Measurements from ENCODE around the gene GOLGA6A.

GOLGA6A gene

DNA sequence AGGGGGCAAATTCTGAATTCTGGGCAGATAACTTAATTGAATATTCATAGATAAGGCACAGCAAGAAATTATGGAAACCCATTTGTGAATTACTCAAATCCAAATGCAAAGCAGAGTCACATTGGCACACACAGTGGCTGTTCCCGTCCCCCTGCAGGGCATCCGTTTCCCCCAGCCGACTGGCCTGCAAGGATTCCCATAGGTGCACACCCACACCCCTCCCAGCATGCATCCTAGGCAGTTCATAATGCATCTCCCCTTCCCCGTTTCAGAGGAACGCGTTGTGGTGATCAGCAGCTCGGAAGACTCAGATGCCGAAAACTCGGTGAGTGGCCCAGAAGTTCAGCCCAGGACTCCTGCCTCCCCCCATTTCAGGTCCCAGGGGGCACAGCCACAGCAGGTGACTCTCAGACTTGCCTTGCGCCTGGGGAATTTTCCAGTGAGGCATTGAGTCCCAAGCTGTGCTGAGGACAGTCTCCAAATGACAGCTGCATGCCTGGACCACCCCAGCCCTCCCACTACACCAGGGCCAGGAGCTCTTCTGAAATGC, 48.1 kb downstream of the GOLGA6A start:
- Histone ChIP-seq H3K9me3 (ENCODE audit: control insufficient read depth in 2 of 2, low read length in 2 of 2) (no peaks in the 10 kb centered on the region), H3K4me3 (ENCODE audit: low read length in 2 of 2) (no peak overlapping the region), H3K4me1 (ENCODE audit: control insufficient read depth, insufficient read depth, low read length) (peaks cover 29% of the 10 kb centered on the region), H3K27ac (ENCODE audit: low read length) (no peak overlapping the region), H3K36me3 (ENCODE audit: control insufficient read depth in 2 of 2, insufficient read depth in 2 of 2, low read length in 2 of 2) (peaks cover 35 to 36% of the 10 kb centered on the region in 2 donors), H3K9ac (ENCODE audit: low read length in 2 of 2) (no peak overlapping the region), H3K27me3 (ENCODE audit: control insufficient read depth in 1 of 2, insufficient read depth in 2 of 2, low read length in 2 of 2) (no peaks in the 10 kb centered on the region)

DNA sequence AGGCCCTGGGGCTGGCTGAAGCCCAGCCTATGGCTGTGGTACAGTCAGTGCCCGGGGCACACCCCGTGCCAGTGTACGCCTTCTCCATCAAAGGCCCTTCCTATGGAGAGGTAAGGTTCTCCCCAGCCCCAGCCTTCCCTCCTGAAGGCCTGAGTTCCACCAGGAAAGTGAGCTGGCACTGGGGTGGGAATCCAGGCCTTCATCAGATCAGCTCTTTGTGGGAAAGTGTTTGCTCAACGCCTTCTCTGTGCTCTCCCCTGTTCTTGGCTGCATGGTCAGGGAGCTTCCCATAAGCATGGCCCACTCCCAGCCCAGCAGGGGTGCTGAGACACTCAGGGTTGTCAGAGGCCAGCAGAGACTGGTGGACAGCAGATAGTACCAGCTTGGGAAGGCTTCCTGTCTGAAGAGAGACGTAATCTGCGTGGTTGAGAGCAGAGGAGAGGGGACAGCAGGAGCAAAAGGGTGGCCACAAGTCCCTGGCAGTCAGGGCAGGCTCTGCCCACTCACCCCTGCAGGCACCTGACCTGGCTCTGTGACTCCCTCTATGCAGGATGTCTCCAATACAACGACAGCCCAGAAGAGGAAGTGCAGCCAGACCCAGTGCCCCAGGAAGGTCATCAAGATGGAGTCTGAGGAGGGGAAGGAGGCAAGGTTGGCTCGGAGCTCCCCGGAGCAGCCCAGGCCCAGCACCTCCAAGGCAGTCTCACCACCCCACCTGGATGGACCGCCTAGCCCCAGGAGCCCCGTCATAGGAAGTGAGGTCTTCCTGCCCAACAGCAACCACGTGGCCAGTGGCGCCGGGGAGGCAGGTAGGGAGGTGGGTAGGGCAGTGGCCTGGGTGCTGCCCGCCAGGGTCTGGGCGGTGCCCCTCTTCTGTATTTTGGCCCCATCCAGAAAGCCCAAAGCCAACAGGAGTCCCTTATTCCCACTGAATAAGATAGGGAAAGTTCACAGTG, 49.5 kb downstream of the GOLGA6A start:
- Histone ChIP-seq H3K4me1 (ENCODE audit: control insufficient read depth, insufficient read depth, low read length) (peaks cover 24% of the 10 kb centered on the region), H3K27ac (ENCODE audit: low read length) (no peak overlapping the region), H3K9me3 (ENCODE audit: control insufficient read depth in 2 of 2, low read length in 2 of 2) (no peaks in the 10 kb centered on the region), H3K27me3 (ENCODE audit: control insufficient read depth in 1 of 2, insufficient read depth in 2 of 2, low read length in 2 of 2) (no peaks in the 10 kb centered on the region), H3K36me3 (ENCODE audit: control insufficient read depth in 2 of 2, insufficient read depth in 2 of 2, low read length in 2 of 2) (peaks cover 35 to 36% of the 10 kb centered on the region in 2 donors), H3K9ac (ENCODE audit: low read length in 2 of 2) (no peak overlapping the region), H3K4me3 (ENCODE audit: low read length in 2 of 2) (no peak overlapping the region)

GRCh38 chr15:74032046-74032445, 50.3 kb downstream of the GOLGA6A start:
- H3K4me1 ChIP-seq (ENCODE audit: control insufficient read depth, insufficient read depth, low read length): peaks cover 28% of the 10 kb centered on the region
- peaks cover 35 to 37% of the 10 kb centered on the region in 2 donors for H3K36me3 ChIP-seq (ENCODE audit: control insufficient read depth in 2 of 2, insufficient read depth in 2 of 2, low read length in 2 of 2)
- no peaks in the 10 kb centered on the region for H3K27me3 ChIP-seq (ENCODE audit: control insufficient read depth in 1 of 2, insufficient read depth in 2 of 2, low read length in 2 of 2)
- H3K9ac ChIP-seq (ENCODE audit: low read length in 2 of 2): peak overlapping the region in 1 of 2 donors; percentile 10
- no peaks in the 10 kb centered on the region for H3K9me3 ChIP-seq (ENCODE audit: control insufficient read depth in 2 of 2, low read length in 2 of 2)
- no peak overlapping the region for H3K27ac ChIP-seq (ENCODE audit: low read length)
- no peak overlapping the region for H3K4me3 ChIP-seq (ENCODE audit: low read length in 2 of 2)

DNA sequence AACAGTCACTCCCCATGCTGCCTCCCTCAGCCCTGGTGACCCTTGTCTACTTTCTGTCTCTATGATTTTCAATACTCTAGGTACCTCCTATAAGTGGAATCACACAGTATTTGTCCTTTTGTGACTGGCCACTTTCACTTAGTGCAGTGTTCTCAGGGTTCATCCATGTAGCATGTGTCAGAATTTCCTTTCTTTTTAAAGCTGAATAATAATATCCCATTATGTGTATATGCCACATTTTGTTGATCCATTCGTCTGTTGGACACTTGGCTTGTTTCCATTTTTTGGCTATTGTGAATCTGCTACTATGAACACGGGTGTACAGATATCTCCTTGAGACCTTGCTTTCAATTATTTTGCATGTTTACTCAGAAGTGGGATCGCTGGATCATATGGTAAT, 53.7 kb downstream of the GOLGA6A start:
- Histone ChIP-seq H3K9me3 (ENCODE audit: control insufficient read depth in 2 of 2, low read length in 2 of 2) (no peaks in the 10 kb centered on the region), H3K9ac (ENCODE audit: low read length in 2 of 2) (no peak overlapping the region), H3K4me1 (ENCODE audit: control insufficient read depth, insufficient read depth, low read length) (peaks cover 39% of the 10 kb centered on the region), H3K27ac (ENCODE audit: low read length) (peak overlapping the region; percentile 25), H3K27me3 (ENCODE audit: control insufficient read depth in 1 of 2, insufficient read depth in 2 of 2, low read length in 2 of 2) (no peaks in the 10 kb centered on the region), H3K4me3 (ENCODE audit: low read length in 2 of 2) (no peak overlapping the region), H3K36me3 (ENCODE audit: control insufficient read depth in 2 of 2, insufficient read depth in 2 of 2, low read length in 2 of 2) (peaks cover 14 to 27% of the 10 kb centered on the region in 2 donors)

DNA sequence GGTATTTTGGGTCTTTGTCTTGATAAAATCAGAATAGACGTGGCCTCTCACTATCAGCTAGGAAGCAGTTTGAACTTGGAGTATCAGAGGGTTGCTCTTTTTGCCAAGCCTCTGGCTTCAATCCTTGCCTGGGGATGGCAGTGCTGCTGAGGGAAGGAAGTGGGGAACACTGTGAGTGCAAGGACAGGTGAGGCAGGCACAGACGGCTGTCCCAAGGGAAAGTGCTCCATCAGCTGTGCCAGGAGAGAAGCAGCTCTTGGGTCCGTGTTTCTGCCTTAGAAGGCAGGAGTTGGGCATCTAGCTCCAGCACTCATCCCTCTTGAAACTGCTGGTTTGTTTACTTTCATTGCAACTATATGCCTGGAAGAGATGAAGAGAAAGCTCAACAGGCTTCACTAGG, 54.7 kb downstream of the GOLGA6A start:
- H3K27ac ChIP-seq (ENCODE audit: low read length): peak overlapping the region; percentile 83
- peaks cover 15 to 23% of the 10 kb centered on the region in 2 donors for H3K36me3 ChIP-seq (ENCODE audit: control insufficient read depth in 2 of 2, insufficient read depth in 2 of 2, low read length in 2 of 2)
- no peaks in the 10 kb centered on the region for H3K9me3 ChIP-seq (ENCODE audit: control insufficient read depth in 2 of 2, low read length in 2 of 2)
- H3K27me3 ChIP-seq (ENCODE audit: control insufficient read depth in 1 of 2, insufficient read depth in 2 of 2, low read length in 2 of 2): no peaks in the 10 kb centered on the region
- peak overlapping the region in 1 of 2 donors; percentile 62 for H3K9ac ChIP-seq (ENCODE audit: low read length in 2 of 2)
- H3K4me1 ChIP-seq (ENCODE audit: control insufficient read depth, insufficient read depth, low read length): peaks cover 41% of the 10 kb centered on the region
- peak overlapping the region in 1 of 2 donors; percentile 40 for H3K4me3 ChIP-seq (ENCODE audit: low read length in 2 of 2)

- H3K9me3 ChIP-seq (ENCODE audit: control insufficient read depth in 2 of 2, low read length in 2 of 2): no peaks in the 10 kb centered on the region
- H3K36me3 ChIP-seq (ENCODE audit: control insufficient read depth in 2 of 2, insufficient read depth in 2 of 2, low read length in 2 of 2): peaks cover 15 to 25% of the 10 kb centered on the region in 2 donors
- peaks cover 41% of the 10 kb centered on the region for H3K4me1 ChIP-seq (ENCODE audit: control insufficient read depth, insufficient read depth, low read length)
- no peaks in the 10 kb centered on the region for H3K27me3 ChIP-seq (ENCODE audit: control insufficient read depth in 1 of 2, insufficient read depth in 2 of 2, low read length in 2 of 2)
- no peak overlapping the region for H3K27ac ChIP-seq (ENCODE audit: low read length)
- H3K4me3 ChIP-seq (ENCODE audit: low read length in 2 of 2): no peak overlapping the region
- no peak overlapping the region for H3K9ac ChIP-seq (ENCODE audit: low read length in 2 of 2)
Observed at GRCh38 chr15:74025436-74025835, 56.9 kb downstream of the GOLGA6A start.

GRCh38 chr15:74024687-74025086, 57.7 kb downstream of the GOLGA6A start:
- H3K36me3 ChIP-seq (ENCODE audit: control insufficient read depth in 2 of 2, insufficient read depth in 2 of 2, low read length in 2 of 2): peaks cover 15 to 23% of the 10 kb centered on the region in 2 donors
- H3K27me3 ChIP-seq (ENCODE audit: control insufficient read depth in 1 of 2, insufficient read depth in 2 of 2, low read length in 2 of 2): no peaks in the 10 kb centered on the region
- no peak overlapping the region for H3K4me3 ChIP-seq (ENCODE audit: low read length in 2 of 2)
- H3K9me3 ChIP-seq (ENCODE audit: control insufficient read depth in 2 of 2, low read length in 2 of 2): no peaks in the 10 kb centered on the region
- no peak overlapping the region for H3K9ac ChIP-seq (ENCODE audit: low read length in 2 of 2)
- peaks cover 41% of the 10 kb centered on the region for H3K4me1 ChIP-seq (ENCODE audit: control insufficient read depth, insufficient read depth, low read length)
- H3K27ac ChIP-seq (ENCODE audit: low read length): peak overlapping the region; percentile 31

- Histone ChIP-seq H3K4me3 (ENCODE audit: low read length in 2 of 2) (no peak overlapping the region), H3K4me1 (ENCODE audit: control insufficient read depth, insufficient read depth, low read length) (peaks cover 33% of the 10 kb centered on the region), H3K9ac (ENCODE audit: low read length in 2 of 2) (no peak overlapping the region), H3K36me3 (ENCODE audit: control insufficient read depth in 2 of 2, insufficient read depth in 2 of 2, low read length in 2 of 2) (peaks cover 15 to 23% of the 10 kb centered on the region in 2 donors), H3K9me3 (ENCODE audit: control insufficient read depth in 2 of 2, low read length in 2 of 2) (no peaks in the 10 kb centered on the region), H3K27ac (ENCODE audit: low read length) (no peak overlapping the region), H3K27me3 (ENCODE audit: control insufficient read depth in 1 of 2, insufficient read depth in 2 of 2, low read length in 2 of 2) (no peaks in the 10 kb centered on the region)
Observed at GRCh38 chr15:74022706-74023470, 59.5 kb downstream of the GOLGA6A start.

Data from stomach smooth muscle (tissue), 2 donors.